Measurements from ENCODE around the gene CYFIP2.

Gene CYFIP2

DNA sequence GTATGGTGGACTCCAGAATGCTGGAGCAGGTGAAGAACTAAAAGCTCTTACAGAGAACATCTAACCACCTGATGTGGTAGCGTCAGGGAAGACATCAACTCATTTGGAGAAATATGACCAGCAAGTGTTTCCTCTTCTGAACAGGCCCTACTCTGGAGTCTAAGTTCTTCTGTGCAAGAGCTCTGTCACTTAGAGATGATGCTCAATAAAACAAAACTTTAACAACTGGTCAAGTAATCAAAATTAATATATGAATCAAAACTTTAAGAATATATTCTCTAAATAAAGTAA is 85.8 kb downstream of the CYFIP2 start:
- Histone ChIP-seq H3K4me3 (ENCODE audit: low read depth, low read length) (no peak overlapping the region), H3K27ac (ENCODE audit: extremely low read depth, low read depth, low read length) (no peak overlapping the region), H3K4me1 (ENCODE audit: control insufficient read depth, insufficient read depth, low read length) (no peaks in the 10 kb centered on the region), H3K9me3 (ENCODE audit: control insufficient read depth, insufficient read depth, low read depth, low read length) (no peaks in the 10 kb centered on the region), H3K36me3 (ENCODE audit: control insufficient read depth in 2 of 2, insufficient read depth in 1 of 2, low read length in 2 of 2) (peaks cover 0 to 36% of the 10 kb centered on the region in 2 experiments; a peak in 2 of 3 replicates)
- POLR2A ChIA-PET: no interaction called here
- no peak for TF ChIP-seq KLF16 (tag by site-specific recombination; IDR thresholded peaks at IDR 0.05)
- no peak for TF ChIP-seq KLF8 (tag by site-specific recombination; IDR thresholded peaks at IDR 0.05)
- CTCF ChIA-PET: interaction anchor here (1.0 to 8.9 kb wide), 2 partner anchors 9 to 391 kb away, joined by 3 to 63 read pairs; a partner anchor contains a TSS

GRCh38 chr5:157352756-157353340 is 86.9 kb downstream of the CYFIP2 start:
- Histone ChIP-seq H3K9me3 (ENCODE audit: control insufficient read depth, insufficient read depth, low read depth, low read length) (no peaks in the 10 kb centered on the region), H3K4me3 (ENCODE audit: low read depth, low read length) (no peak overlapping the region), H3K4me1 (ENCODE audit: control insufficient read depth, insufficient read depth, low read length) (no peaks in the 10 kb centered on the region), H3K36me3 (ENCODE audit: control insufficient read depth in 2 of 2, insufficient read depth in 1 of 2, low read length in 2 of 2) (peaks cover 0 to 36% of the 10 kb centered on the region in 2 experiments; a peak in 2 of 3 replicates), H3K27ac (ENCODE audit: extremely low read depth, low read depth, low read length) (no peak overlapping the region)
- ChIA-PET CTCF (interaction anchor here (0.8 to 8.9 kb wide), 5 partner anchors 10 to 204 kb away, joined by 3 to 63 read pairs (median 4); a partner anchor contains a TSS), POLR2A (no interaction called here)
- no peak for TF ChIP-seq ZNF571 (tag by site-specific recombination; IDR thresholded peaks at IDR 0.05)
- no peak for TF ChIP-seq FEZF1 (tag by site-specific recombination; IDR thresholded peaks at IDR 0.05)
- no peak for TF ChIP-seq ZNF404 (tag by site-specific recombination; IDR thresholded peaks at IDR 0.05)
- no peak for TF ChIP-seq PRDM1 (tag by site-specific recombination; IDR thresholded peaks at IDR 0.05)
- TF ChIP-seq ZNF843 (tag by site-specific recombination; IDR thresholded peaks at IDR 0.05): no peak
- TF ChIP-seq ZNF768 (tag by site-specific recombination; IDR thresholded peaks at IDR 0.05): no peak
- TF ChIP-seq HOXD13 (CRISPR knock-in tag; IDR thresholded peaks at IDR 0.05; ENCODE audit: borderline replicate concordance): no peak
- TF ChIP-seq KLF7 (tag by site-specific recombination; IDR thresholded peaks at IDR 0.05; ENCODE audit: borderline replicate concordance): no peak

GRCh38 chr5:157354800-157355199 is 88.9 kb downstream of the CYFIP2 start:
- no peak overlapping the region for H3K27ac ChIP-seq (ENCODE audit: extremely low read depth, low read depth, low read length)
- ChIA-PET CTCF (interaction anchor here (0.6 to 8.9 kb wide), 8 partner anchors 12 to 388 kb away, joined by 3 to 63 read pairs (median 4); partner anchors contain the start of gene LSM11), POLR2A (no interaction called here)
- H3K36me3 ChIP-seq (ENCODE audit: control insufficient read depth in 2 of 2, insufficient read depth in 1 of 2, low read length in 2 of 2): peaks cover 1 to 52% of the 10 kb centered on the region in 2 experiments; a peak in 2 of 3 replicates
- H3K4me3 ChIP-seq (ENCODE audit: low read depth, low read length): no peak overlapping the region
- H3K9me3 ChIP-seq (ENCODE audit: control insufficient read depth, insufficient read depth, low read depth, low read length): no peaks in the 10 kb centered on the region
- TF ChIP-seq ZNF658 (tag by site-specific recombination; IDR thresholded peaks at IDR 0.05) (no peak), ZNF19 (tag by site-specific recombination; IDR thresholded peaks at IDR 0.05; ENCODE audit: low read depth) (no peak), ZNF433 (tag by site-specific recombination; IDR thresholded peaks at IDR 0.05; ENCODE audit: low read depth) (no peak), ZNF140 (tag by site-specific recombination; IDR thresholded peaks at IDR 0.05) (no peak), ZNF335 (tag by site-specific recombination; conservative IDR thresholded peaks at IDR 0.05) (no peak), ZSCAN23 (tag by site-specific recombination; IDR thresholded peaks at IDR 0.05) (no peak), ZNF548 (tag by site-specific recombination; IDR thresholded peaks at IDR 0.05) (no peak), RBAK (tag by site-specific recombination; IDR thresholded peaks at IDR 0.05) (no peak), ZNF76 (tag by site-specific recombination; IDR thresholded peaks at IDR 0.05; ENCODE audit: borderline replicate concordance, low read depth) (no peak), ZNF311 (tag by site-specific recombination; IDR thresholded peaks at IDR 0.05; ENCODE audit: borderline replicate concordance) (no peak), ZNF184 (tag by site-specific recombination; IDR thresholded peaks at IDR 0.05) (no peak), ZNF114 (tag by site-specific recombination; IDR thresholded peaks at IDR 0.05) (no peak), SCRT1 (tag by site-specific recombination; IDR thresholded peaks at IDR 0.05; ENCODE audit: borderline replicate concordance) (no peak), ZNF175 (tag by site-specific recombination; IDR thresholded peaks at IDR 0.05) (no peak), ZNF555 (tag by site-specific recombination; conservative IDR thresholded peaks at IDR 0.05) (no peak), ZNF155 (tag by site-specific recombination; IDR thresholded peaks at IDR 0.05) (no peak), ZNF843 (tag by site-specific recombination; IDR thresholded peaks at IDR 0.05) (no peak)
- TF ChIP-seq, protein P1, sequence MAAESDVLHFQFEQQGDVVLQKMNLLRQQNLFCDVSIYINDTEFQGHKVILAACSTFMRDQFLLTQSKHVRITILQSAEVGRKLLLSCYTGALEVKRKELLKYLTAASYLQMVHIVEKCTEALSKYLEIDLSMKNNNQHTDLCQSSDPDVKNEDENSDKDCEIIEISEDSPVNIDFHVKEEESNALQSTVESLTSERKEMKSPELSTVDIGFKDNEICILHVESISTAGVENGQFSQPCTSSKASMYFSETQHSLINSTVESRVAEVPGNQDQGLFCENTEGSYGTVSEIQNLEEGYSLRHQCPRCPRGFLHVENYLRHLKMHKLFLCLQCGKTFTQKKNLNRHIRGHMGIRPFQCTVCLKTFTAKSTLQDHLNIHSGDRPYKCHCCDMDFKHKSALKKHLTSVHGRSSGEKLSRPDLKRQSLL (tag by site-specific recombination; IDR thresholded peaks at IDR 0.05): no peak
- no peaks in the 10 kb centered on the region for H3K4me1 ChIP-seq (ENCODE audit: control insufficient read depth, insufficient read depth, low read length)
